ENCODE measurements around the gene PCDHA1. TPM values are rescaled to one million over a fixed set of nuclear protein-coding genes. Genes with fewer than 3 reads are reported as not detected.
"Not testable (repeated sequence)": the region's sequence is repeated elsewhere in the genome, so short reads cannot be mapped to it uniquely, and the experiment has no call there.

PCDHA1 gene
- total and polyA plus RNA-seq, 8 donors, result 0.37 TPM; not detected in 7

DNA sequence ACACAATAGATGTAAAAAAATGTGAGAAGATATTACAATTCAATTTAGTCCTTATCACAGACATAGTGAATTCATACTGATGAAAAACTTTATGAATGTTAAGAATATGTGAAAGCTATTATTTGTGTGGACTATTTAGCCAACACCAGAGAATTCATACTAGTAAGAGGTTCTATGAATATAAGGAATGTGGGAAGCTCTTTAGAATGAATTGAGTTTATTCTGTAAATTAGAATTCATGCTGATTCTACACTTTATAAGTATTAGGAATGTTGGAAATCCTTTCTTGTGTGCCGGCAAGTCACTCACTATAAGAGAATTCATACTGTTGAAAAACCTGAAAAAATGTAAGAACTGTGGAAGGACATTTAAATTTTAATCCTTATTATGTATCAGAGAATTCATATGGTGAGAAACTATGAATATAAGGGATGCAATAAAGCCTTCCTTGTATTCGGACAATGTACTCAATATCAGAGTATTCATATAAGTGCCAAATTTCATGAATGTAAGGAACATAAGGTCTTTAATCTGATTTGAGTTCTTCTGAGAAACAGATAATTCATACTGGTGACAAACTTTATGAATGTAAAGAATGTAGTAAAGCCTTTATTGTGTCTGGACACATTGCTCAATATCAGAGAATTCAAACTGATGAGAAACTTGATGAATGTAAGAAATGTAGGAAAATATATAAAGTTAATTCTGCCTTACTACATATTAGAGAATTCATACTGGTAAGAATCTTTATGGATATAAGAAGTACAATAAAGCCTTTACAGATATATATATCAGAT is 21.6 kb upstream of the PCDHA1 start:
- H3K4me3 ChIP-seq, result no peak overlapping the region
- peaks cover 50 to 100% (median 97%) of the 10 kb centered on the region in 4 donors for H3K9me3 ChIP-seq
- H3K4me1 ChIP-seq, result no peaks in the 10 kb centered on the region
- no peak overlapping the region for H3K27ac ChIP-seq
- H3K27me3 ChIP-seq, result no peaks in the 10 kb centered on the region
- WGBS, 5 donors, result 84 to 89% (median 87%) methylated on average over 2 of the region's 2 CpGs
- DNase-seq, result no peak
- TF ChIP-seq POLR2AphosphoS5 (IDR thresholded peaks at IDR 0.05) (no peak), POLR2A (IDR thresholded peaks at IDR 0.05) (no peak), EP300 (IDR thresholded peaks at IDR 0.05) (no peak)
- TF ChIP-seq, protein P1, sequence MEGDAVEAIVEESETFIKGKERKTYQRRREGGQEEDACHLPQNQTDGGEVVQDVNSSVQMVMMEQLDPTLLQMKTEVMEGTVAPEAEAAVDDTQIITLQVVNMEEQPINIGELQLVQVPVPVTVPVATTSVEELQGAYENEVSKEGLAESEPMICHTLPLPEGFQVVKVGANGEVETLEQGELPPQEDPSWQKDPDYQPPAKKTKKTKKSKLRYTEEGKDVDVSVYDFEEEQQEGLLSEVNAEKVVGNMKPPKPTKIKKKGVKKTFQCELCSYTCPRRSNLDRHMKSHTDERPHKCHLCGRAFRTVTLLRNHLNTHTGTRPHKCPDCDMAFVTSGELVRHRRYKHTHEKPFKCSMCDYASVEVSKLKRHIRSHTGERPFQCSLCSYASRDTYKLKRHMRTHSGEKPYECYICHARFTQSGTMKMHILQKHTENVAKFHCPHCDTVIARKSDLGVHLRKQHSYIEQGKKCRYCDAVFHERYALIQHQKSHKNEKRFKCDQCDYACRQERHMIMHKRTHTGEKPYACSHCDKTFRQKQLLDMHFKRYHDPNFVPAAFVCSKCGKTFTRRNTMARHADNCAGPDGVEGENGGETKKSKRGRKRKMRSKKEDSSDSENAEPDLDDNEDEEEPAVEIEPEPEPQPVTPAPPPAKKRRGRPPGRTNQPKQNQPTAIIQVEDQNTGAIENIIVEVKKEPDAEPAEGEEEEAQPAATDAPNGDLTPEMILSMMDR (IDR thresholded peaks at IDR 0.05), result no peak
- no peaks in the 10 kb centered on the region for H3K36me3 ChIP-seq
- intact Hi-C loops (cut with DNase I; ENCODE audit: low total_unique reads), result no loop called here

DNA sequence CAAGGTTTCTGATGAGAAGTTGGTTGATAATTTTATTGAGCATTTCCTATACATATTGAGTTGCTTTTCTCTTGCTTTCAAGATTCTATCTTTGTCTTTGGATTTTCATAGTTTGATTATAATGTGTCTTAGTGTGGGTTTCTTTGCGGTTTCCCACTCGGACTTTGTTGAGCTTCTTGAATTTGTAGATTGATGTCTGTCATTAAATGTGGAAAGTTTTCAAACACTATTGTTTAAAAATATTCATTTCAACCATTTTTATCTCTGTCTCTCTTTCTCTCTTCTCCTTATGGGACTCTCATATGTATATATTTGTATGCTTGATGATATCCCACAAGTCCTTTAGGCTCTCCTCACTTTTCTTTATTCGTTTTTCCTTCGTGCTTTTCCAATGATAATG is 18.5 kb upstream of the PCDHA1 start:
- no peak for DNase-seq
- Histone ChIP-seq H3K4me3 (no peak overlapping the region), H3K27me3 (no peaks in the 10 kb centered on the region), H3K36me3 (no peaks in the 10 kb centered on the region), H3K27ac (no peak overlapping the region), H3K4me1 (no peaks in the 10 kb centered on the region), H3K9me3 (peaks cover 48 to 100% (median 87%) of the 10 kb centered on the region in 4 donors)
- TF ChIP-seq, protein P1 (IDR thresholded peaks at IDR 0.05), result no peak
- no peak for TF ChIP-seq POLR2A (IDR thresholded peaks at IDR 0.05)
- TF ChIP-seq EP300 (IDR thresholded peaks at IDR 0.05), result no peak
- TF ChIP-seq POLR2AphosphoS5 (IDR thresholded peaks at IDR 0.05), result no peak
- WGBS, 5 donors, result 75 to 88% (median 83%) methylated on average over 4 of the region's 4 CpGs
- intact Hi-C loops (cut with DNase I; ENCODE audit: low total_unique reads), result no loop called here

DNA sequence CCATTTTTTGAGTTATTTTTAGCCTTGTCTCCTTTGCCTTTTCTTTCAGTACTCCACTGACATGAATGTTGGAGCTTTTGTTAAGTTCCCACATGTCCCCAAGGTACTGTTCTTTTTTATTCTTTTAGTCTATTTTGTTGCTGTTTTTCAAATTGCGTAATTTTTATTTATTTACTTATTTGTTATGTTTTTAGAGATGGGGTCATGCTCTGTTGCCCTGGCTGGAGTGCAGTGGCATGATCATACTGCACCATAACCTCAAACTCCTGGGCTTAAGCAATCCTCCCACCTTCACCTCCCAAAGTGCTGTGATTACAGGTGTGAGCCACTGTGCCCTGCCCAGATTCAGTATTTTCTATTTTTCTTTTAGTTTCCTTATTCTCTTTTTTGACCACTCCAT is 5.4 kb upstream of the PCDHA1 start:
- DNase-seq, result no peak
- Histone ChIP-seq H3K27ac (no peak overlapping the region), H3K4me3 (no peak overlapping the region), H3K36me3 (no peaks in the 10 kb centered on the region), H3K27me3 (peaks cover 0 to 5% (median 0%) of the 10 kb centered on the region in 3 donors), H3K9me3 (peaks cover 9 to 91% (median 88%) of the 10 kb centered on the region in 4 donors), H3K4me1 (no peaks in the 10 kb centered on the region)
- 79 to 88% (median 83%) methylated on average over 1 of the region's 1 CpG for WGBS, 5 donors
- intact Hi-C loops (cut with DNase I; ENCODE audit: low total_unique reads), result no loop called here
- TF ChIP-seq, protein P1 (IDR thresholded peaks at IDR 0.05), result no peak
- TF ChIP-seq EP300 (IDR thresholded peaks at IDR 0.05) (no peak), POLR2AphosphoS5 (IDR thresholded peaks at IDR 0.05) (no peak), POLR2A (IDR thresholded peaks at IDR 0.05) (no peak)

DNA sequence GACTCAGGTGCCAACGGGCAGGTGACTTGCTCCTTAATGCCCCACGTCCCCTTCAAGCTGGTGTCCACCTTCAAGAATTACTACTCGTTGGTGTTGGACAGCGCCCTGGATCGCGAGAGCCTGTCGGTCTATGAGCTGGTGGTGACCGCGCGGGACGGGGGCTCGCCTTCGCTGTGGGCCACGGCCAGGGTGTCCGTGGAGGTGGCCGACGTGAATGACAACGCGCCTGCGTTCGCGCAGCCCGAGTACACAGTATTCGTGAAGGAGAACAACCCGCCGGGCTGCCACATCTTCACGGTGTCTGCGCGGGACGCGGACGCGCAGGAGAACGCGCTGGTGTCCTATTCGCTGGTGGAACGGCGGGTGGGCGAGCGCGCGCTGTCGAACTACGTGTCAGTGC is 1.5 kb downstream of the PCDHA1 start:
- H3K27ac ChIP-seq; DNase-seq; intact Hi-C loops (cut with DNase I; ENCODE audit: low total_unique reads); H3K4me1 ChIP-seq; H3K36me3 ChIP-seq; H3K4me3 ChIP-seq: not testable (repeated sequence)
- 44 to 64% (median 51%) methylated on average over 16 to 44 of the region's 44 CpGs for WGBS, 5 donors
- Histone ChIP-seq H3K9me3 (peaks cover 23 to 89% (median 82%) of the 10 kb centered on the region in 4 donors), H3K27me3 (peaks cover 0 to 42% (median 3%) of the 10 kb centered on the region in 3 donors)

DNA sequence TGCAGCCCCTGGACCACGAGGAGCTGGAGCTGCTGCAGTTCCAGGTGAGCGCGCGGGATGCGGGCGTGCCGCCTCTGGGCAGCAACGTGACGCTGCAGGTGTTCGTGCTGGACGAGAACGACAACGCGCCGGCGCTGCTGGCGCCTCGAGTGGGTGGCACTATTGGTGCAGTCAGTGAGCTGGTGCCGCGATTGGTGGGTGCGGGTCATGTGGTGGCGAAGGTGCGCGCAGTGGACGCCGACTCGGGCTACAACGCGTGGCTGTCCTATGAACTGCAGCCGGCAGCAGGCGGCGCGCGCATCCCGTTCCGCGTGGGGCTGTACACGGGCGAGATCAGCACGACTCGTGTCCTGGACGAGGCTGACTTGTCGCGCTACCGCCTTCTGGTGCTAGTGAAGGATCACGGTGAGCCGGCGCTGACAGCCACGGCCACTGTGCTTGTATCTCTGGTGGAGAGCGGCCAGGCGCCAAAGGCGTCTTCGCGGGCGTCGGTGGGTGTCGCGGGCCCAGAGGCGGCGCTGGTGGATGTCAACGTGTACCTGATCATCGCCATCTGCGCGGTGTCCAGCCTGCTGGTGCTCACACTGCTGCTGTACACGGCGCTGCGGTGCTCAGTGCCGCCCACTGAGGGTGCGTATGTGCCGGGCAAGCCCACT is 2.0 kb downstream of the PCDHA1 start:
- intact Hi-C loops (cut with DNase I; ENCODE audit: low total_unique reads); H3K4me3 ChIP-seq; DNase-seq; H3K4me1 ChIP-seq; H3K36me3 ChIP-seq; H3K27ac ChIP-seq: not testable (repeated sequence)
- peaks cover 0 to 38% (median 3%) of the 10 kb centered on the region in 3 donors for H3K27me3 ChIP-seq
- WGBS, 5 donors, result 41 to 50% (median 46%) methylated on average over 17 to 70 of the region's 70 CpGs
- peaks cover 23 to 89% (median 82%) of the 10 kb centered on the region in 4 donors for H3K9me3 ChIP-seq
